K562 (cell line): ENCODE measurements around the gene SLC5A11. TPM values are rescaled to one million over a fixed set of nuclear protein-coding genes. Genes with fewer than 3 reads are reported as not detected.

Experiments used
- ATAC-seq: fragments of 200-7000 bp; cut with Tn5 transposase; 3 replicates; pipeline ENCODE4 v1.9.1; 2020; ENCODE audit warnings: moderate library complexity
- BruUV-seq: library from RNA; stranded (reverse); fragments of 400-500 nt; replicated peaks from 2 replicates; lab custom pipeline; 2021; lab: Mats Ljungman, UMichigan
- CTCF ChIA-PET: fragments of 300-600 bp; formaldehyde crosslinking; extraction: SDS; loops from one replicate; lab custom pipeline; 2021; ENCODE audit warnings: low intra/inter-chr PET ratio; lab: Yijun Ruan, JAX
- POLR2A ChIA-PET: fragments of 300-600, 350-650 bp; sonication (Branson Sonifier 250); formaldehyde crosslinking; extraction: SDS; loops from one replicate; lab custom pipeline; 2021; ENCODE audit warnings: antibody characterized with exemption, inconsistent platforms; lab: Yijun Ruan, JAX
- DNase-seq, 4 experiments: peaks; one replicate each; pipeline versions ENCODE4 v3.0.0 to v3.0.0-alpha.2; 2011 to 2018; ENCODE audit warnings: low spot score in 3 of 4, mixed read lengths in 3 of 4; ENCODE audit errors: extremely low read depth in 1 of 4
- FAIRE-seq: peaks from 2 replicates; lab custom pipeline; 2011; peaks lifted over from hg19 to GRCh38; lab: Jason Lieb, UNC
- H2AFZ ChIP-seq: 2 replicates; pipeline ENCODE4 v1.6.0; 2011; ENCODE audit warnings: low read depth, low read length, control low read depth, inconsistent platforms
- H3K27ac ChIP-seq: fragments of 200-600 bp; 3 replicates; pipeline ENCODE4 v1.8.0; 2011; ENCODE audit warnings: low read depth, mild to moderate bottlenecking, control low read depth, inconsistent platforms, low read length, moderate library complexity, mixed read lengths; ENCODE audit errors: extremely low read depth
- H3K27me3 ChIP-seq, 2 experiments: fragments of 300-600 bp in 1 of 2; 2 replicates in 1 of 2; 3 replicates in 1 of 2; pipeline versions ENCODE4 v1.6.0 to v1.8.0; 2011; ENCODE audit warnings: inconsistent platforms in 2 of 2, low read length in 2 of 2, mild to moderate bottlenecking in 1 of 2, mixed read lengths in 1 of 2, moderate library complexity in 1 of 2; ENCODE audit not compliant: control insufficient read depth in 2 of 2, insufficient read depth in 2 of 2
- H3K36me3 ChIP-seq: fragments of 300-600 bp; 3 replicates; pipeline ENCODE4 v1.8.0; 2011; ENCODE audit warnings: mild to moderate bottlenecking, low read length, inconsistent platforms; ENCODE audit not compliant: control insufficient read depth, insufficient read depth
- H3K4me1 ChIP-seq, 2 experiments: fragments of 200-600 bp in 1 of 2; replicated peaks in 1 of 2; 2 replicates in 1 of 2; 3 replicates in 1 of 2; pipeline versions ENCODE4 v1.5.1 to v1.8.0; 2011; ENCODE audit warnings: inconsistent platforms in 2 of 2, low read length in 2 of 2, mild to moderate bottlenecking in 1 of 2, mixed read lengths in 1 of 2, moderate library complexity in 1 of 2; ENCODE audit not compliant: control insufficient read depth in 2 of 2, insufficient read depth in 2 of 2
- H3K4me2 ChIP-seq: 2 replicates; pipeline ENCODE4 v1.6.1; 2011; ENCODE audit warnings: low read length, control low read depth, inconsistent platforms, mixed read lengths; ENCODE audit not compliant: insufficient read depth
- H3K4me3 ChIP-seq: fragments of 200-600 bp; sonication (generic), shearing (Covaris generic); 2 replicates; pipeline ENCODE4 v1.5.1; 2016; ENCODE audit warnings: control low read depth, inconsistent platforms
- H3K79me2 ChIP-seq: fragments of 200-600 bp; 3 replicates; pipeline ENCODE4 v1.8.0; 2011; ENCODE audit warnings: low read length, inconsistent platforms; ENCODE audit not compliant: control insufficient read depth, insufficient read depth
- H3K9ac ChIP-seq, 2 experiments: 2 replicates each; pipeline versions ENCODE4 v1.6.0 to v1.6.1; 2011; ENCODE audit warnings: low read depth in 2 of 2, low read length in 2 of 2, control low read depth in 1 of 2, inconsistent platforms in 1 of 2, mild to moderate bottlenecking in 1 of 2, mixed read lengths in 1 of 2; ENCODE audit not compliant: insufficient read depth in 1 of 2
- H3K9me1 ChIP-seq: one replicate; pipeline ENCODE4 v1.6.0; 2011; ENCODE audit warnings: inconsistent platforms, mild to moderate bottlenecking, low read length, moderate library complexity; ENCODE audit not compliant: control insufficient read depth, insufficient read depth
- H3K9me3 ChIP-seq: replicated peaks from 2 replicates; pipeline ENCODE4 v1.5.1; 2011; ENCODE audit warnings: low read depth, low read length, inconsistent platforms; ENCODE audit not compliant: control insufficient read depth, insufficient read depth
- H4K20me1 ChIP-seq: replicated peaks from 2 replicates; pipeline ENCODE4 v1.6.1; 2011; ENCODE audit warnings: low read length, inconsistent platforms, mixed read lengths; ENCODE audit not compliant: control insufficient read depth, insufficient read depth
- ZNF398 ChIP-seq: fragments of 250-450 bp; sonication (Bioruptor Pico); IDR thresholded peaks from 2 replicates; pipeline ENCODE4 v1.8.0; 2021; ENCODE audit warnings: moderate library complexity, mild to moderate bottlenecking, inconsistent platforms
- ZNF436 ChIP-seq: fragments of 250-450, 450-650 bp; sonication (Bioruptor Pico); formaldehyde crosslinking; IDR thresholded peaks from 2 replicates; pipeline ENCODE4 v1.7.0; 2020; ENCODE audit warnings: mild to moderate bottlenecking
- ZNF655 ChIP-seq: fragments of 250-450 bp; sonication (Bioruptor Pico); IDR thresholded peaks from 2 replicates; pipeline ENCODE4 v1.5.0; 2021
- WGBS: fragments of 100-300 bp; shearing (Covaris generic); methylation state at CpG from one replicate; pipeline ENCODE4 v1.1.6; 2016; ENCODE audit warnings: low coverage, mixed read lengths; ENCODE audit not compliant: insufficient coverage; ENCODE audit errors: missing lambda C conversion rate; 5-methylcytosine and 5-hydroxymethylcytosine counted together
- in situ Hi-C: fragments of 300-500 bp; cut with MboI; formaldehyde crosslinking; loops from 4 replicates; pipeline ENCODE4 v1.15.0; 2018; ENCODE audit warnings: inconsistent platforms, mixed read lengths
- intact Hi-C: fragments of 100-400 bp; cut with micrococcal nuclease; formaldehyde crosslinking; loops from 2 replicates; pipeline ENCODE4 v1.14.2; 2022
- polyA plus RNA-seq, 8 experiments: library from polyadenylated mRNA; depleted of rRNA in 4 of 8; stranded (reverse) in 5 of 8; unstranded in 3 of 8; fragments of >200 nt; fragmentation: Nextera tagmentation in 2 of 8; fragmentation: Illumina TruSeq in 1 of 8; extraction: Ambion mirVana in 2 of 8; extraction: Trizol in 1 of 8; gene quantifications; 2 replicates each; pipeline versions ENCODE4 v1.2.1 to v1.2.3, GENCODE V29; 2011 to 2014; ENCODE audit warnings: inconsistent platforms in 1 of 8, missing spikeins in 1 of 8
- total RNA-seq, 7 experiments: library from RNA; depleted of rRNA in 6 of 7; stranded (reverse); fragments of >200 nt in 6 of 7; fragmentation: Illumina TruSeq in 2 of 7; extraction: Trizol in 2 of 7; gene quantifications; 2 replicates each; pipeline versions ENCODE4 v1.2.1 to v1.2.3, GENCODE V29; 2011 to 2021; ENCODE audit warnings: low replicate concordance in 1 of 7
- TF ChIP-seq, protein P1 (sequence below): fragments of 450-650 bp; formaldehyde crosslinking; IDR thresholded peaks from 2 replicates; pipeline ENCODE4 v1.4.0; 2022; ENCODE audit warnings: missing genetic modification characterization

Gene SLC5A11
- total and polyA plus RNA-seq, 9 of the 15 experiments (the other 6 are each of a cell fraction or from before 2014, with no cell fraction given) = 0.04 to 0.25 (median 0.11) TPM; not detected in 3

- ATAC-seq = no peak
- POLR2A ChIA-PET = no interaction called here
- no peak for DNase-seq
- Histone ChIP-seq H3K9me3 (no peaks in the 10 kb centered on the region), H3K36me3 (no peaks in the 10 kb centered on the region), H4K20me1 (no peaks in the 10 kb centered on the region), H3K79me2 (no peaks in the 10 kb centered on the region), H2AFZ (no peak overlapping the region), H3K9ac (no peak overlapping the region), H3K27me3 (peaks cover 7 to 33% of the 10 kb centered on the region in 2 experiments; a peak in 4 of 5 replicates), H3K4me1 (no peaks in the 10 kb centered on the region), H3K27ac (no peak overlapping the region), H3K9me1 (no peaks in the 10 kb centered on the region), H3K4me2 (no peak overlapping the region), H3K4me3 (no peak overlapping the region)
- intact Hi-C loops (no loop called here), in situ Hi-C loops (no loop called here)
- CTCF ChIA-PET = no interaction called here
- WGBS = 2% methylated on average over 10 of the region's 10 CpGs
- no peak for TF ChIP-seq ZNF655
- TF ChIP-seq ZNF436 = no peak
- BruUV-seq = no TSS peak
- no peak for FAIRE-seq
These were observed 29.7 kb downstream of the SLC5A11 start for GRCh38 chr16:24875466-24875865.

DNA sequence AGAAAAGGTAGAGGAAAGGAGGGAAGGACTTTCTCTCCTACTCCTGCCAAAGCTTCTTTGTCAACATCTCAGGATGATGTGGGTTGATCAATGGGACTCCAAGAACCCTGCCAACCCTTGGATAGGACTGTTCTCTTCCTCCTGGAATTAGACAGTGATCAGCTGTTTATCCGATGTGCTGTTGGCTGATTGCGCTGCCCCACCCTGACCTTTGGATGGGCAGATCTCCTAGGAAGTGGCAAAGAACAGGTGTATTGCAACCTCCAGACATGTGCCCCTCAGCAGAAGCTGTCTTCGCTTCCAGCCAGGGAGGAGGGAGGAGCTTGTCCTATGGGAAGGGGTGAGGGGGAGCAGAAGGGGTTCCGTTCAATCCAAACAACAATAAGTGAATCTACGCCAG lies 30.5 kb downstream of the SLC5A11 start:
- Histone ChIP-seq H3K79me2 (no peaks in the 10 kb centered on the region), H3K9ac (no peak overlapping the region), H3K27ac (no peak overlapping the region), H3K36me3 (no peaks in the 10 kb centered on the region), H4K20me1 (no peaks in the 10 kb centered on the region), H3K4me3 (no peak overlapping the region), H3K4me1 (no peaks in the 10 kb centered on the region), H3K9me3 (no peaks in the 10 kb centered on the region), H3K4me2 (no peak overlapping the region)
- FAIRE-seq (no peak), DNase-seq (no peak), ATAC-seq (no peak)
- no TSS peak for BruUV-seq
- POLR2A ChIA-PET = interaction anchor here (0.5 kb wide), 1 partner anchor 141 kb away, joined by 3 read pairs; no protein-coding TSS in a partner anchor
- CTCF ChIA-PET = no interaction called here
- TF ChIP-seq, protein P1, sequence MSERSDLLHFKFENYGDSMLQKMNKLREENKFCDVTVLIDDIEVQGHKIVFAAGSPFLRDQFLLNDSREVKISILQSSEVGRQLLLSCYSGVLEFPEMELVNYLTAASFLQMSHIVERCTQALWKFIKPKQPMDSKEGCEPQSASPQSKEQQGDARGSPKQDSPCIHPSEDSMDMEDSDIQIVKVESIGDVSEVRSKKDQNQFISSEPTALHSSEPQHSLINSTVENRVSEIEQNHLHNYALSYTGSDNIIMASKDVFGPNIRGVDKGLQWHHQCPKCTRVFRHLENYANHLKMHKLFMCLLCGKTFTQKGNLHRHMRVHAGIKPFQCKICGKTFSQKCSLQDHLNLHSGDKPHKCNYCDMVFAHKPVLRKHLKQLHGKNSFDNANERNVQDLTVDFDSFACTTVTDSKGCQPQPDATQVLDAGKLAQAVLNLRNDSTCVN (CRISPR knock-in tag) = no peak
- TF ChIP-seq ZNF398 (CRISPR knock-in tag) = no peak
- TF ChIP-seq, all 486 proteins: peak for 0
- no peak overlapping the region for H2AFZ ChIP-seq
- in situ Hi-C loops = no loop called here
- 2% methylated on average over 5 of the region's 5 CpGs for WGBS
- intact Hi-C loops = no loop called here
- H3K27me3 ChIP-seq = peaks cover 7 to 32% of the 10 kb centered on the region in 2 experiments; a peak in 4 of 5 replicates
- no peaks in the 10 kb centered on the region for H3K9me1 ChIP-seq
